ENCODE results near the gene BLID. TPM values are rescaled to one million over a fixed set of nuclear protein-coding genes. Genes with fewer than 3 reads are reported as not detected.

Gene BLID
- total and polyA plus RNA-seq, 2 of the 4 experiments (the other 2 are of a cell fraction) = 0.24 to 30.8 TPM

DNA sequence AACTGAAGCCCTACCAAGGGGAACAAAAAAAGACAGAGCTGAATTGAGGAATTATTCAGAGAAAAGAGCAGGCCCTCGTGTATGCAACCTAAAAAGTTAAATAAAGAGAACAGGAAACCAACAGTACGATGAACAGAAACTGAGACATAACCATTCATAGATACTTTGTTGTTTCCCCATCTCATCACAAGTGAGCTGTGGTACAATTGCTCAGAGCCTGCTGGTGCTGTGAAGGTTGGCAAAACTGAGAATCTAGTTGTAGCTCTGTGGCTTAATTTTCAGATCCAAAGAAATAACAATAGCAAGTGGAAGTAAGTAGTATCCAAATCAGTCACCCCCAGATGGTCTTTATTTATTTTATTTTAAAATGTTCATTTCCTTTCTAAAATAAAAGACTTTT is 37.7 kb upstream of the BLID start:
- intact Hi-C loops (cut with micrococcal nuclease) = no loop called here
- Histone ChIP-seq H2AK9ac (replicated peaks; ENCODE audit: low read depth, low read length, poor library complexity) (no peak overlapping the region), H2BK15ac (ENCODE audit: low read depth, low read length) (no peak overlapping the region; the same call in 2 of the 3 replicates), H3K56ac (ENCODE audit: extremely low read depth, insufficient read depth, low read length) (no peak overlapping the region), H4K91ac (ENCODE audit: insufficient read depth, low read depth, low read length) (no peak overlapping the region), H3K4ac (ENCODE audit: low read depth, low read length) (peak overlapping the region; percentile 26; the same call in 1 of the 2 replicates), H3K9me3 (ENCODE audit: control insufficient read depth, insufficient read depth, low read length) (no peaks in the 10 kb centered on the region), H3K23ac (ENCODE audit: low read depth, low read length) (peak overlapping the region; percentile 85; the same call in 1 of the 2 replicates), H4K8ac (ENCODE audit: low read depth in 2 of 2, low read length in 2 of 2) (peak overlapping the region; percentile 38 to 56), H2BK20ac (ENCODE audit: low read depth, low read length) (0 out of 2 replicates have a peak overlapping the region, but pooled peaks have one; percentile 9), H3K4me2 (ENCODE audit: low read depth, low read length) (peak overlapping the region; percentile 36; the same call in 1 of the 2 replicates), H3K4me1 (ENCODE audit: control insufficient read depth, insufficient read depth, low read length) (peaks cover 26% of the 10 kb centered on the region), H2AK5ac (ENCODE audit: low read depth, low read length) (peak overlapping the region; percentile 54; the same call in 1 of the 2 replicates), H4K20me1 (ENCODE audit: insufficient read depth, low read length) (peaks cover 62% of the 10 kb centered on the region; the same call in 1 of the 2 replicates), H2BK120ac (ENCODE audit: low read depth, low read length) (0 out of 2 replicates have a peak overlapping the region, but pooled peaks have one; percentile 4), H3K36me3 (ENCODE audit: control insufficient read depth, insufficient read depth, low read length) (peaks cover 31% of the 10 kb centered on the region), H3K79me1 (ENCODE audit: low read depth in 1 of 2, low read length in 2 of 2) (peaks cover 0 to 27% of the 10 kb centered on the region in 2 experiments; a peak in 3 of 4 replicates), H3K9ac (ENCODE audit: low read depth, low read length) (no peak overlapping the region; the same call in 1 of the 2 replicates), H3K4me3 (ENCODE audit: insufficient read depth, low read depth, low read length) (no peak overlapping the region), H3K9me1 (ENCODE audit: insufficient read depth, low read length) (peaks cover 2% of the 10 kb centered on the region; the same call in 1 of the 2 replicates), H3K18ac (ENCODE audit: low read depth, low read length) (peak overlapping the region; percentile 20; the same call in 1 of the 2 replicates), H3K27ac (ENCODE audit: insufficient read depth, low read length) (peak overlapping the region; percentile 76; the same call in 1 of the 2 replicates), H2AFZ (replicated peaks; ENCODE audit: low read length, poor library complexity) (no peak overlapping the region), H2BK5ac (ENCODE audit: low read depth, low read length, poor library complexity, severe bottlenecking) (peak overlapping the region; percentile 75), H3K14ac (replicated peaks; ENCODE audit: low read depth, low read length) (peak overlapping the region; percentile 70), H4K5ac (ENCODE audit: low read depth, low read length) (peak overlapping the region; percentile 45; the same call in 1 of the 2 replicates), H3K27me3 (ENCODE audit: control insufficient read depth, insufficient read depth, low read length) (no peaks in the 10 kb centered on the region)
- dilution Hi-C loops (cut with HindIII; ENCODE audit: low sequenced_read_pairs, unreplicated experiment) = no loop called here
- TF ChIP-seq RFX5 (IDR thresholded peaks at IDR 0.05; ENCODE audit: low read depth, low read length) (no peak), FOS (IDR thresholded peaks at IDR 0.05; ENCODE audit: low read depth, low read length) (no peak), CEBPB (IDR thresholded peaks at IDR 0.05; ENCODE audit: low read depth, low read length) (no peak), MAFK (IDR thresholded peaks at IDR 0.05; ENCODE audit: low read depth, low read length) (no peak), CHD1 (IDR thresholded peaks at IDR 0.05; ENCODE audit: low read depth, low read length) (no peak), CTCF (conservative IDR thresholded peaks at IDR 0.05; ENCODE audit: low read depth, low read length) (no peak), POLR2A (IDR thresholded peaks at IDR 0.05; ENCODE audit: low read depth, low read length) (no peak), RCOR1 (IDR thresholded peaks at IDR 0.05; ENCODE audit: insufficient replicate concordance, low read length) (no peak), MAZ (IDR thresholded peaks at IDR 0.05; ENCODE audit: borderline replicate concordance, low read depth, low read length) (no peak), MXI1 (IDR thresholded peaks at IDR 0.05; ENCODE audit: borderline replicate concordance, low read depth, low read length) (no peak), BHLHE40 (IDR thresholded peaks at IDR 0.05; ENCODE audit: low read depth, low read length) (no peak), RAD21 (IDR thresholded peaks at IDR 0.05; ENCODE audit: low read length) (no peak), SMC3 (IDR thresholded peaks at IDR 0.05; ENCODE audit: low read depth, low read length) (no peak), NFE2L2 (IDR thresholded peaks at IDR 0.05; ENCODE audit: low read depth, low read length) (no peak)
- TF ChIP-seq, protein P1, sequence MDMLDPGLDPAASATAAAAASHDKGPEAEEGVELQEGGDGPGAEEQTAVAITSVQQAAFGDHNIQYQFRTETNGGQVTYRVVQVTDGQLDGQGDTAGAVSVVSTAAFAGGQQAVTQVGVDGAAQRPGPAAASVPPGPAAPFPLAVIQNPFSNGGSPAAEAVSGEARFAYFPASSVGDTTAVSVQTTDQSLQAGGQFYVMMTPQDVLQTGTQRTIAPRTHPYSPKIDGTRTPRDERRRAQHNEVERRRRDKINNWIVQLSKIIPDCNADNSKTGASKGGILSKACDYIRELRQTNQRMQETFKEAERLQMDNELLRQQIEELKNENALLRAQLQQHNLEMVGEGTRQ (IDR thresholded peaks at IDR 0.05; ENCODE audit: low read depth, low read length) = no peak
- TF ChIP-seq, protein P2, sequence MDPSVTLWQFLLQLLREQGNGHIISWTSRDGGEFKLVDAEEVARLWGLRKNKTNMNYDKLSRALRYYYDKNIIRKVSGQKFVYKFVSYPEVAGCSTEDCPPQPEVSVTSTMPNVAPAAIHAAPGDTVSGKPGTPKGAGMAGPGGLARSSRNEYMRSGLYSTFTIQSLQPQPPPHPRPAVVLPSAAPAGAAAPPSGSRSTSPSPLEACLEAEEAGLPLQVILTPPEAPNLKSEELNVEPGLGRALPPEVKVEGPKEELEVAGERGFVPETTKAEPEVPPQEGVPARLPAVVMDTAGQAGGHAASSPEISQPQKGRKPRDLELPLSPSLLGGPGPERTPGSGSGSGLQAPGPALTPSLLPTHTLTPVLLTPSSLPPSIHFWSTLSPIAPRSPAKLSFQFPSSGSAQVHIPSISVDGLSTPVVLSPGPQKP (IDR thresholded peaks at IDR 0.05; ENCODE audit: borderline replicate concordance, low read depth, low read length) = no peak
- ChIA-PET POLR2A (ENCODE audit: unreplicated experiment) (interaction anchor here (0.5 to 1.1 kb wide), 3 partner anchors 27 to 38 kb away, joined by 3 to 4 read pairs (median 3); no protein-coding TSS in a partner anchor), CTCF (no interaction called here)
- no peak for ATAC-seq (ENCODE audit: low read depth)
- no peak for DNase-seq
- BruUV-seq (replicated peaks) = no TSS peak
- WGBS, 2 experiments (ENCODE audit: extremely low coverage in 2 of 2, insufficient read length in 1 of 2) = no CpG with 5 or more reads among the region's 2 CpGs
- in situ Hi-C loops (cut with MboI; ENCODE audit: low sequenced_read_pairs) = no loop called here
